Fibroblast of mammary gland (primary cell): ENCODE results near the gene USP17L24.
"Not testable (repeated sequence)": the region's sequence is repeated elsewhere in the genome, so short reads cannot be mapped to it uniquely, and the experiment has no call there.

ENCODE experiments used
- DNase-seq: peaks from one replicate; pipeline ENCODE4 v3.0.0-alpha.2; 2010; ENCODE audit warnings: low read depth
- H3K4me3 ChIP-seq: 2 replicates; pipeline ENCODE4 v1.5.1; 2011; ENCODE audit warnings: low read depth, mild to moderate bottlenecking, low read length, moderate library complexity; ENCODE audit not compliant: control insufficient read depth

The USP17L24 gene

GRCh38 chr4:9324865-9325264 is at the start of gene USP17L24:
Gene USP17L24, plus strand, starts transcription at chr4:9325165. Its CDS starts 0 bp downstream, at chr4:9325165.
- not testable (repeated sequence) for H3K4me3 ChIP-seq, DNase-seq

- H3K4me3 ChIP-seq, DNase-seq: not testable (repeated sequence)
These were observed 774 bp upstream of the USP17L24 start for GRCh38 chr4:9324191-9324590.

- DNase-seq, H3K4me3 ChIP-seq: not testable (repeated sequence)
These were observed 4.6 kb downstream of the USP17L24 start, which contains the start of gene USP17L25 for GRCh38 chr4:9329611-9330010. Gene USP17L25, plus strand, starts transcription at chr4:9329911. Its CDS starts 0 bp downstream, at chr4:9329911.

GRCh38 chr4:9334358-9334757 is 9.4 kb downstream of the USP17L24 start, which contains the start of gene USP17L26:
Gene USP17L26, plus strand, starts transcription at chr4:9334658. Its CDS starts 0 bp downstream, at chr4:9334658.
- DNase-seq, H3K4me3 ChIP-seq: not testable (repeated sequence)

- not testable (repeated sequence) for DNase-seq, H3K4me3 ChIP-seq
These were observed 14.1 kb downstream of the USP17L24 start, which contains the start of gene USP17L5 for GRCh38 chr4:9339103-9339502. Gene USP17L5, plus strand, starts transcription at chr4:9339403. Its CDS starts 0 bp downstream, at chr4:9339403.

GRCh38 chr4:9343848-9344247 is 18.9 kb downstream of the USP17L24 start, which contains the start of gene USP17L27:
Gene USP17L27, plus strand, starts transcription at chr4:9344148. Its CDS starts 0 bp downstream, at chr4:9344148.
- H3K4me3 ChIP-seq, DNase-seq: not testable (repeated sequence)

GRCh38 chr4:9348593-9348992 is 23.6 kb downstream of the USP17L24 start, which contains the start of gene USP17L28:
Gene USP17L28, plus strand, starts transcription at chr4:9348893. Its CDS starts 0 bp downstream, at chr4:9348893.
- not testable (repeated sequence) for H3K4me3 ChIP-seq, DNase-seq

GRCh38 chr4:9350866-9351265 is 25.9 kb downstream of the USP17L24 start:
- not testable (repeated sequence) for DNase-seq, H3K4me3 ChIP-seq

- not testable (repeated sequence) for H3K4me3 ChIP-seq, DNase-seq
These were observed 28.4 kb downstream of the USP17L24 start, which contains the start of gene USP17L29 for GRCh38 chr4:9353338-9353737. Gene USP17L29, plus strand, starts transcription at chr4:9353638. Its CDS starts 0 bp downstream, at chr4:9353638.

- H3K4me3 ChIP-seq, DNase-seq: not testable (repeated sequence)
These were observed 37.9 kb downstream of the USP17L24 start, which contains the start of gene USP17L30 for GRCh38 chr4:9362829-9363228. Gene USP17L30, plus strand, starts transcription at chr4:9363129. Its CDS starts 0 bp downstream, at chr4:9363129.
